Stimulated activated naive CD8-positive, alpha-beta T cell treated with anti-CD3 and anti-CD28 coated beads, Interleukin-15, Interleukin-2, amounts not matched to agents 100 ng/mL and 50 ng/mL, for 24 hours (primary cell): Measurements from ENCODE around the gene FIZ1.

ENCODE experiments used
- H3K27ac Mint-ChIP-seq: one replicate; pipeline ENCODE4 v1.8.0; 2021; ENCODE audit warnings: mild to moderate bottlenecking, mixed read lengths
- H3K27me3 Mint-ChIP-seq: one replicate; pipeline ENCODE4 v1.8.0; 2021; ENCODE audit warnings: mixed read lengths
- H3K36me3 Mint-ChIP-seq: one replicate; pipeline ENCODE4 v1.8.0; 2021; ENCODE audit warnings: low read depth, mixed read lengths
- H3K4me1 Mint-ChIP-seq: one replicate; pipeline ENCODE4 v1.8.0; 2021; ENCODE audit warnings: low read depth, mixed read lengths
- H3K4me3 Mint-ChIP-seq: one replicate; pipeline ENCODE4 v1.8.0; 2021; ENCODE audit warnings: mild to moderate bottlenecking, mixed read lengths
- H3K9me3 Mint-ChIP-seq: one replicate; pipeline ENCODE4 v1.8.0; 2021; ENCODE audit warnings: mixed read lengths

Gene FIZ1

DNA sequence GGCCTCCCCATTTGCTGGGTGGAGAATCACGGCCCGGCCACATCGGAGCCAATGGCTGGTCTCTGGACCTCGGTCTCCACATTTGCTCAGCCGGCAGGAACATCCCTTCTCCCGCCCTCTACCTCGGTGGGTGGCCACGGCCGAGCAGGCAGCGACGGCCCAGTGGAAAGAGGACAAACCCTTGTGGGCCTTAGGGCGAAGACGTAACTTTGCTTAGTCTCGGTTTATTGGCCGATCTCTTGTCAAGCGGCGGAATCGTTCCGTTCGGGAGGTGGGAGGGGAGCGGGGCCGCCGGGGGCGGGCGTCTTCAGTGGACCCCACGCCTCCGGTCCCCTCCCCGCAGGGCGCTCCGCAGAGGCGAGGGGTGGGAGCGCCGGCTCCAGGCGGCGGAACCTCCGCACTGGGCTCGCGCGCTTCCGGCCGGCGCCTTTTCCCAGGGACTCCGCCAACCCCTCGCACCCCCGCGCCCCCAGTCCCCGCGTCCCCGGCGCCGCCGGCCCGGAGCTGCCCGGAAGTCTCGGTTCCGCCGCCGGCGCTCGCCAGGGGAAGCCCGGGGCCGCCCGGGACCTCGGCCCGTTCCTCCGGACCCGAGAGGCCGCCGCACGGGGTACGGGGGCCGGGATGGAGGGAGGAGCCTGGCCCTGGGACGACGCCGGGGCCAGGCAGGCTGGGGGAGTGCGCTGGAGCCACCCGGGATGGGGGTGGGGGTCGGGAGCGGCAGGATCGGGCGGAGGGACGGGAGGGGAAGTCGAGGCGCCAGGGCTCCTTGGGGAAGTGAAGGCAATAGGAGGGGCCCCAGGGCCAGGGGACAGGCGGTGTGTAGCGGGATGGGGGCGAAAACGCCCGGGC is 41.5 kb upstream of the FIZ1 start, which contains the start of gene ZNF580:
TSS of gene ZNF580 (plus strand) at position 426 of the 849 bp plus-strand sequence. CDS start 1,507 bp downstream, outside the sequence.
- Mint-ChIP-seq H3K9me3 (no peaks in the 10 kb centered on the region), H3K27me3 (no peaks in the 10 kb centered on the region), H3K27ac (peak within 1 kb of the TSS; percentile 98), H3K4me1 (peaks cover 81% of the 10 kb centered on the region), H3K36me3 (peaks cover 66% of the 10 kb centered on the region), H3K4me3 (peak within 1 kb of the TSS; percentile 98)

DNA sequence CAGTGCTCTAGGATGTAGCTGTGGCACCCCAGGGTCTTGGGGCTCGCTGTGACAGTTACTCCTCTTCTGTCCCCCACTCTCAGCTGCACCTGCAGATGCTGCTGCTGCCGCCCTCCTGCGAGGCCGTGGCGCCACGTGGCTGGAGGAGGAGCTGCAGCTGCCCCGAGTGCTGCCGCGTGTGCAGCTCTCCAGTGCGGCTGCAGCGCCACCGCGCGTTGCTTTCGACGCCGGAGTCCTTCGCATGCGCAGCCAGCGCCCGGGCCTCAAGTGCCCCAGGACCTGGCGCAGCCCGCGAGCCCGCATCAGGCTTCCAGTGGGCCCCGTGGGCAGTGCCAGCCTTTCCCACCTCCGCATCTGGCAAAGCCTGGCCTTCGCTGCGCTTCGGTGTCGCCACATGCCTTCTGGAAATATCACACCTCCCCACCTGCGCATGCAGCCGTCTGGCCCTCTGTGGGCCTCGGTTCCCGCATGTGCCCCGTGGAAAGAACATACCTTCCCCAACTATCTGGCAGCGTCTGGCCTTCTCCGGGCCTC is 40.8 kb upstream of the FIZ1 start:
- H3K4me1 Mint-ChIP-seq: peaks cover 79% of the 10 kb centered on the region
- H3K36me3 Mint-ChIP-seq: peaks cover 66% of the 10 kb centered on the region
- peak overlapping the region; percentile 84 for H3K4me3 Mint-ChIP-seq
- H3K9me3 Mint-ChIP-seq: no peaks in the 10 kb centered on the region
- no peaks in the 10 kb centered on the region for H3K27me3 Mint-ChIP-seq
- H3K27ac Mint-ChIP-seq: peak overlapping the region; percentile 95

DNA sequence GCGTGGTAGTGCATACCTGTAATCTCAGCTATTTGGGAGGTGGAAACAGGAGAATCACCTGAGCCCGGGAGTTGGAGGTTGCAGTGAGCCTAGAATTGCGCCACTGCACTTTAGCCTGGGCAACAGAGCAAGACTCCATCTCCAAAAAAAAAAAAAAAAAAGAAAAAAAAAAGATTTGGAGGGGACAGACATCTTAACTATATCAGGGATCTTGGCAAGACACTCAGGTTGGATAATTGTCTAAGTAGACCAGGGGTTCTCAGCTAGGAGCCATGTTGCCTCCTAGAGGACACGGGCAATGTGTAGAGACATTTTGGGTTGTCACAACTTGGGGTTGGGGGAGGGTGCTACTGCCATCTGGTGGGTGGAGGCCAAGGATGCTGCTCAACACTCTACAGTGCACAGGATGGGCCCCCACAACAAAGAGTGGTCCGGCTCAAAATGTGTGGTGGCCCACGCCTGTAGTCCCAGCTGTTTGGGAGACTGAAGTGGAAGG is 39.6 kb upstream of the FIZ1 start:
- no peaks in the 10 kb centered on the region for H3K9me3 Mint-ChIP-seq
- peak overlapping the region; percentile 42 for H3K27ac Mint-ChIP-seq
- H3K4me3 Mint-ChIP-seq: peak overlapping the region; percentile 84
- peaks cover 76% of the 10 kb centered on the region for H3K4me1 Mint-ChIP-seq
- H3K36me3 Mint-ChIP-seq: peaks cover 61% of the 10 kb centered on the region
- H3K27me3 Mint-ChIP-seq: no peaks in the 10 kb centered on the region

GRCh38 chr19:55637534-55637933 is 38.2 kb upstream of the FIZ1 start:
- peaks cover 67% of the 10 kb centered on the region for H3K4me1 Mint-ChIP-seq
- H3K4me3 Mint-ChIP-seq: peak overlapping the region; percentile 27
- peaks cover 54% of the 10 kb centered on the region for H3K36me3 Mint-ChIP-seq
- no peaks in the 10 kb centered on the region for H3K27me3 Mint-ChIP-seq
- peak overlapping the region; percentile 99 for H3K27ac Mint-ChIP-seq
- H3K9me3 Mint-ChIP-seq: no peaks in the 10 kb centered on the region

DNA sequence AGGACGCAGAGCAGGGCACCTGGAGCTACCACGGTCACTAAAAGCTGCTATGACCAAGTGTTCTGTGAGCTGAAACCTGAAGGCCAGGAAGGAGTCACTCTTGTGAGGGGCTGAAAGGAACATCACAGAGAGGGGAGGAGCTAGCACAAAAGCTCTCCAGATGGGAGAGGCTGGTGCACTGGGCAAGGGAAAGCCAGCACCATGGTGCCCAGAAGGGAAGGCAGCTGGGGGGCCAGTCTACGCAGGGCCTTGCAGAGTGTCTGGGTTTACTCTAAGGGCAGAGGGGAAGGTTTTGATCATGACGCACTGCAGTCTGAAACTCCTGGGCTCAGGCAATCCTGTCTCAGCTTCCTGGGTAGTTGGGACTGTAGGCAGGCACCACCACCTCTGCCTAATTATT is 37.4 kb upstream of the FIZ1 start:
- Mint-ChIP-seq H3K4me3 (peak overlapping the region; percentile 96), H3K27ac (peak overlapping the region; percentile 99), H3K4me1 (peaks cover 68% of the 10 kb centered on the region), H3K9me3 (no peaks in the 10 kb centered on the region), H3K27me3 (no peaks in the 10 kb centered on the region), H3K36me3 (peaks cover 49% of the 10 kb centered on the region)

- peaks cover 68% of the 10 kb centered on the region for H3K4me1 Mint-ChIP-seq
- H3K9me3 Mint-ChIP-seq: no peaks in the 10 kb centered on the region
- H3K4me3 Mint-ChIP-seq: peak overlapping the region; percentile 96
- peak overlapping the region; percentile 99 for H3K27ac Mint-ChIP-seq
- H3K36me3 Mint-ChIP-seq: peaks cover 46% of the 10 kb centered on the region
- no peaks in the 10 kb centered on the region for H3K27me3 Mint-ChIP-seq
Observed at GRCh38 chr19:55635856-55636440, 36.6 kb upstream of the FIZ1 start.

DNA sequence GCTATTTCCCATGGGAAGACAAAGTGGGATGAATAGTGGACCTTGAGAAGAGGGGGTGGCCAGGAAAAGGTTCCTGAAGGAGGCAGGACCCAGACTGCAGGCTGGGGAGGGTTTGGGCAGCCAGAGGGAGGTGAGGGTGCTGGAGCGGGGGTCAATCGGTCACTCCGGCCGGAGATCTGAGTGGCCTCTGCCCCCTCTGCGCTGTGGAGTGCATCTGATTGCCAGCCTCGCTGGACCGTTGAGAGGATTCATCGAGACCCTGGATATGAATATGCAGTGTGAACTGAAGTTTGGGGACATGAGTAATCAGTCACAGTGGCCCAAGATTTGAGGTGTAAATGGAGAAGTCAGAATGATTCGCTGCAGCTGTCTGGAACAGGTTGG is 36.0 kb upstream of the FIZ1 start:
- H3K27me3 Mint-ChIP-seq: no peaks in the 10 kb centered on the region
- peaks cover 43% of the 10 kb centered on the region for H3K36me3 Mint-ChIP-seq
- no peaks in the 10 kb centered on the region for H3K9me3 Mint-ChIP-seq
- peak overlapping the region; percentile 96 for H3K4me3 Mint-ChIP-seq
- H3K4me1 Mint-ChIP-seq: peaks cover 65% of the 10 kb centered on the region
- H3K27ac Mint-ChIP-seq: peak overlapping the region; percentile 99

DNA sequence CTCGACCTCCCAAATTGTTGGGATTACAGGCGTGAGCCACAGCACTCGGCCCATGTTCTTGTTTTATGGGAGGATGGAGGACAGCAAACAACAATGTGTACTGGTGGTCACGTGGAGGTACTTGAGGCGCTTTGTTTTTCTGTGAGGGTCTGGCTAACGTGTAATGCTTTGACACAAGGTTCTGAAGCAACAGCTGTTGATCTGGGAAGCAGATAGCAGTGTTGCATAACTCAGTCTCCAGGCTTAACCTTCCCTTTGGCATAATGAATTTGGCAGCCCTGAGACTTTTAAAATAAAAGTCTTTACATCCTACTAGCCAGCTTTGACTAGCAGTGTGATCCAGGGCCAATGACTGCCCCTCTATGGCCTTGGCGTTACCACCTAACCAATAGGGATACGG is 34.5 kb upstream of the FIZ1 start:
- no peaks in the 10 kb centered on the region for H3K9me3 Mint-ChIP-seq
- no peak overlapping the region for H3K4me3 Mint-ChIP-seq
- H3K36me3 Mint-ChIP-seq: peaks cover 30% of the 10 kb centered on the region
- peaks cover 51% of the 10 kb centered on the region for H3K4me1 Mint-ChIP-seq
- no peaks in the 10 kb centered on the region for H3K27me3 Mint-ChIP-seq
- H3K27ac Mint-ChIP-seq: peak overlapping the region; percentile 99

DNA sequence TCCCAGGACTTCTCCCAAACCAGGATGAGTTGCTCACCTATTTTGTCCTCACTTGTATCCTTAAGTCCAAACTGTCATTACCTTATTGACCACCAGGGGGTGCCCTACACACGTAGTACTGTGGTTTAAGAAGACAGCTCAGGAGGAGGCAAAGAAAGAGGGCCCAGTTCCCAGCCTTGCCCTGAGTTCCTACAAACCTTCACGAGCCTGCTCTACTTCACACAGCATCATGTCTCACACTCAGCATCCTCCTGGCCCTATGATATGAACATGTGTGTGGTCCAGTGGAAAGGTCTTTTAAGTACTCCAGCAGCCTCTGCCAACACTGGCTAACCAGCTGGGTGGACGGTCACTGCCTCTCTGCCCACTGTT is 33.1 kb upstream of the FIZ1 start:
- Mint-ChIP-seq H3K27me3 (no peaks in the 10 kb centered on the region), H3K27ac (peak overlapping the region; percentile 29), H3K4me1 (peaks cover 38% of the 10 kb centered on the region), H3K4me3 (no peak overlapping the region), H3K36me3 (peaks cover 19% of the 10 kb centered on the region), H3K9me3 (no peaks in the 10 kb centered on the region)

DNA sequence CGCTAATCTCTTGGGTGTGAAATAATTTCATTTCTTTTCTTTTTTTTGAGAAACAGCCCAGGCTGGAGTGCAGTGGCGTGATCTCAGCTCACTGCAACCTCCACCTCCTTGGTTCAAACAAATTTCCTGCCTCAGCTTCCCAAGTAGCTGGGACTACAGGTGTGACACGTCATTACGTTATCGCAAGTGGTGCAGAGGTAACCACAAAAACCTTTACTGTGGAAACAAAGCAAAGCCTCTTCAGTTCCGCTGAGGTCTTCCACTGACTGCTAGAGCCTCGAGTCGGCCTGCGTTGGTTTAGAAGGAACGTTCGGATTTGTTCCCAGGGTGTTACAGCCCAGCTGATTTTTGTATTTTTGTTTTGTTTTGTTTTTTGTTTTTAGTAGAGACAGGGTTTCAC is 27.0 kb upstream of the FIZ1 start:
- Mint-ChIP-seq H3K27ac (no peak overlapping the region), H3K27me3 (peaks cover 8% of the 10 kb centered on the region), H3K9me3 (no peaks in the 10 kb centered on the region), H3K4me1 (peaks cover 35% of the 10 kb centered on the region), H3K4me3 (peak overlapping the region; percentile 52), H3K36me3 (no peaks in the 10 kb centered on the region)

DNA sequence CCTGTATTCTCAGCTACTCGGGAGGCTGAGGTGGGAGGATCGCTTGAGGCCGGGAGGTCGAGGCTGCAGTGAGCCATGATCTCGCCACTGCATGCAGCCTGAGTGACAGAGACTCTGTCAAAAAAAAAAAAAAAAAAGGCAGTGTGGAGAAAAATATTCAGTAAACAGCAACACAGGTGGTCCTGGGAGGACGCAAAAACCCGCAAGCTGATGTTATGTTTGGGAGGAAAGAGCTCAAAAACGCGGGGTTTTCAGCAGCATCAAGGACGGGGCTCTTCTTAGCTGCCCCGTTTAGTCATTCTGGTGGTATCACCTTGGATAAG is 25.6 kb upstream of the FIZ1 start:
- H3K4me3 Mint-ChIP-seq: peak overlapping the region; percentile 82
- H3K27ac Mint-ChIP-seq: peak overlapping the region; percentile 88
- H3K9me3 Mint-ChIP-seq: no peaks in the 10 kb centered on the region

DNA sequence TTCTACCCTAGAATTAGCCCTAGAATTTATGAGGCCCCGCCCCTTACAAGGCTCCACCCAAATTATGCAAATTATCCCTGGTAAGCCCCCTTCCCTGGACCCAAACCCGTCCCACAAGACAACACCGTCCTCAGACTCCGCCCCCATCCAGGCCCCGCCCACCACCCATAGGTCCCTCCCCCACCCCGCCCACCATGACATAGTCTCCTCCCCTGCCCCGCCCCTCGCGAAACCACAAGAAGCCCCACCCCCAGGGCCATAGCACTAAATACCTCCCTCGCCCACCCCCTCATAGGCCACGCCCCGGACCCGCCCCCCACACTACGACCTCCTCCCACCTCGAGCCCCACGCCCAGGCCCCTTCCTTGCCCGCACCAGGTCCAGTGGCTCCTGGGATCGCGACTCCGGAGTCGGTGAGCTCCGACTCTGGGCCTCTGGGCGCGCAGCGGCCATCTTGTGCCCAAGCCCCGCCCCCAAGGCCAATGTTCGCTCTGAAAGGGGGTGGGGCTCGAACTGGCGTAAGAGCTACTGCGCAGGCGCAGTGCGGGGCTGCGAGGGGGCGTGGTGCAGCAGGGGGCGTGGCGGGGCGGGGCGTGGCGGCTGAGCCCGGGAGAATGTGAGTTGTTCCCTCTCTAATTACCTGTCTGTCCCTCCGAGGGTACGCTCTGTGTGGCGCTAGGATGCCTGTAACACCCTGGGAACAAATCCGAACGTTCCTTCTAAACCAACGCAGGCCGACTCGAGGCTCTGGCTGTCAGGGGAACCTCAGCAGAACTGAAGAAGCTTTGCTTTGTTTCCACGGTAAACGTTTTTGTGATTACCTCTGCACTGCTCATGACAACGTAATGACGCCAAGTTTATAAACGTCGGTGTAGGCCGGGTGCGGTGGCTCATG is 25.0 kb upstream of the FIZ1 start, which contains the start of gene ZNF784:
TSS of gene ZNF784 (minus strand) at position 458 of the 895 bp plus-strand sequence. CDS start at position 453, 5 bp downstream.
- H3K9me3 Mint-ChIP-seq: no peaks in the 10 kb centered on the region
- H3K4me3 Mint-ChIP-seq: peak within 1 kb of the TSS; percentile 82
- peak within 1 kb of the TSS; percentile 88 for H3K27ac Mint-ChIP-seq
- peaks cover 54% of the 10 kb centered on the region for H3K4me1 Mint-ChIP-seq
- H3K27me3 Mint-ChIP-seq: peaks cover 8% of the 10 kb centered on the region
- peaks cover 16% of the 10 kb centered on the region for H3K36me3 Mint-ChIP-seq

More for the DNA sequence above, 25.6 kb upstream of the FIZ1 start:
- Mint-ChIP-seq H3K4me1 (peaks cover 47% of the 10 kb centered on the region), H3K36me3 (peaks cover 10% of the 10 kb centered on the region), H3K27me3 (peaks cover 8% of the 10 kb centered on the region)

GRCh38 chr19:55623561-55623960 is 24.2 kb upstream of the FIZ1 start:
- Mint-ChIP-seq H3K27me3 (peaks cover 8% of the 10 kb centered on the region), H3K4me1 (peaks cover 55% of the 10 kb centered on the region), H3K27ac (no peak overlapping the region), H3K9me3 (no peaks in the 10 kb centered on the region), H3K4me3 (peak overlapping the region; percentile 82), H3K36me3 (peaks cover 18% of the 10 kb centered on the region)

DNA sequence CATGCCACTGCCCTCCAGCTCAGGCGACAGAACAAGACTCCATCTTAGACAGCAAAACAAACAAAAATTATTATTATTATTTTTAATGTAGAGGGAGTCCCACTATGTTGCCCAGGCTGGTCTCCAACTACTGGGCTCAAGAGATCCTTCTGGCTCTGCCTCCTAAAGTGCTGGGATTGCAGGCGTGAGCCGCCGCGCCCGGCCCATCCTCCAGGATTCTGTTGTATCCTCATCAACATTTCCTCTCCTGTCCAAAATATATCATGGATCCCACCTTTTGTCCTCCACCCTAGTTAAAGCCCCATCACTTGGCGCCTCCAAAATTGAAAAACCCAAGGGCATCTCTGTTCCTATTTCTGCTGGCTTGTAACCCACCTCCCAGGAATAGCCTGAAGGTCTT is 23.8 kb upstream of the FIZ1 start:
- no peak overlapping the region for H3K4me3 Mint-ChIP-seq
- H3K4me1 Mint-ChIP-seq: peaks cover 55% of the 10 kb centered on the region
- no peak overlapping the region for H3K27ac Mint-ChIP-seq
- no peaks in the 10 kb centered on the region for H3K9me3 Mint-ChIP-seq
- H3K27me3 Mint-ChIP-seq: peaks cover 8% of the 10 kb centered on the region
- H3K36me3 Mint-ChIP-seq: peaks cover 18% of the 10 kb centered on the region
